GM23248 (cell line): ENCODE data around the gene USP12.

Experiments
- EZH2 ChIP-seq: fragments of 200-600 bp; sonication (generic); IDR thresholded peaks from 2 replicates; pipeline ENCODE4 v1.6.1; 2018; ENCODE audit warnings: antibody characterized with exemption, mild to moderate bottlenecking; ENCODE audit not compliant: insufficient read depth, poor library complexity, severe bottlenecking
- EZH2phosphoT487 ChIP-seq: fragments of 200-600 bp; sonication (generic); IDR thresholded peaks from 2 replicates; pipeline ENCODE4 v1.6.1; 2018; ENCODE audit warnings: antibody characterized with exemption, moderate library complexity, mild to moderate bottlenecking, low read depth; ENCODE audit not compliant: insufficient read depth

DNA sequence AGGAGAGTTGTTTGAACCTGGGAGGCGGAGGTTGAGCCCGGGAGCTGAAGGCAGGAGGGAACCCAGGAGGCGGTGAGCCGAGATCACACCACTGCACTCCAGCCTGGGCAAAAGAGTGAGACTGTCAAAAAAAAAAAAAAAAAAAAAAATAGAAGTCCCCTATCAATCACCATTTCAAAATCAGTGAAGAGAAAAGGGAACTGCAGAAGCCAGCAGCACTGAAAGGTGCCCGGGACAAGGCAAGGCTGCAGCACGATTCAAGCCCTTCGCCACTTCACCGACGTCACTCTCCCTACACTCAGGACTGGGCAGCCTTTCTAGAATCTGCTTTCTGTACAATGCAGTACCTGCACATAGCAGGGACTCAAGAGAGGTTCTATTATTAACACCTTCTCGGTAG lies 21.9 kb upstream of the USP12 start:
- TF ChIP-seq EZH2: no peak
- no peak for TF ChIP-seq EZH2phosphoT487
